ENCODE measurements around the gene CBX4. TPM values are rescaled to one million over a fixed set of nuclear protein-coding genes. Genes with fewer than 3 reads are reported as not detected.

Gene CBX4
- total and polyA plus RNA-seq, 2 of the 13 experiments (the other 11 are each of a cell fraction or from before 2014, with no cell fraction given), result 25.8 to 50.8 TPM

- TF ChIP-seq PRDM4 (CRISPR knock-in tag; IDR thresholded peaks at IDR 0.05; ENCODE audit: borderline replicate concordance) (no peak), ZXDC (CRISPR knock-in tag; IDR thresholded peaks at IDR 0.05) (no peak), MAX (IDR thresholded peaks at IDR 0.05) (no peak), ARNT2 (CRISPR knock-in tag; IDR thresholded peaks at IDR 0.05; ENCODE audit: low read depth) (no peak), SAFB2 (CRISPR knock-in tag; IDR thresholded peaks at IDR 0.05; ENCODE audit: borderline replicate concordance, low read depth) (no peak), DMAP1 (CRISPR knock-in tag; IDR thresholded peaks at IDR 0.05) (no peak), ZBTB7A (CRISPR knock-in tag; IDR thresholded peaks at IDR 0.05) (no peak), ZNF513 (CRISPR knock-in tag; conservative IDR thresholded peaks at IDR 0.05) (no peak), SMC3 (IDR thresholded peaks at IDR 0.05; ENCODE audit: low read length) (no peak), PAXIP1 (CRISPR knock-in tag; conservative IDR thresholded peaks at IDR 0.05) (no peak), GTF2F1 (IDR thresholded peaks at IDR 0.05; ENCODE audit: low read length) (no peak), ZNF547 (CRISPR knock-in tag; IDR thresholded peaks at IDR 0.05) (no peak), RXRA (CRISPR knock-in tag; IDR thresholded peaks at IDR 0.05) (peak; percentile 31; the same call in 1 of the 2 replicates), HBP1 (CRISPR knock-in tag; IDR thresholded peaks at IDR 0.05; ENCODE audit: low read depth) (no peak), KMT2B (CRISPR knock-in tag; IDR thresholded peaks at IDR 0.05) (no peak), ZBTB38 (CRISPR knock-in tag; IDR thresholded peaks at IDR 0.05) (no peak; the same call in 1 of the 2 replicates)
Observed at GRCh38 chr17:79788989-79789942, 50.0 kb downstream of the CBX4 start (continued).
